ENCODE results near the gene SLC9C1. TPM values are rescaled to one million over a fixed set of nuclear protein-coding genes. Genes with fewer than 3 reads are reported as not detected.

Gene SLC9C1
- total RNA-seq (2014; rRNA removed) (not detected in 2 replicates), Bru-seq, nascent RNA (percentile 7 among the genes with signal in this experiment), BruChase-seq, experiment 1, labeled RNA remaining after a 6-hour chase (percentile 4 among the genes with signal in this experiment), BruChase-seq, experiment 2, labeled RNA remaining after a 2-hour chase (percentile 7 among the genes with signal in this experiment)
- long read RNA-seq, result 0 reads

GRCh38 chr3:112293368-112294321, at the start of gene SLC9C1:
TSS of gene SLC9C1 (minus strand) at chr3:112294216. CDS start at chr3:112286791, 7,425 bp downstream.
- H2AFZ ChIP-seq (ENCODE audit: low read length), result peak within 1 kb of the TSS; percentile 77
- POLR2A ChIA-PET (ENCODE audit: unreplicated experiment), result no interaction called here
- H3K27me3 ChIP-seq (ENCODE audit: low read length), result peaks cover 15% of the 10 kb centered on the region; the same call in 1 of the 2 replicates
- no peaks in the 10 kb centered on the region for H3K4me1 ChIP-seq (ENCODE audit: insufficient read depth, low read length)
- H3K4me2 ChIP-seq (ENCODE audit: low read length), result peak within 1 kb of the TSS; percentile 72
- peak within 1 kb of the TSS; percentile 61 for H3K4me3 ChIP-seq (ENCODE audit: low read length)
- H3K27ac ChIP-seq (ENCODE audit: low read length), result no peak within 1 kb of the TSS
- BruUV-seq (replicated peaks), result no TSS peak
- H3K9ac ChIP-seq (ENCODE audit: low read length), result no peak within 1 kb of the TSS
- no peaks in the 10 kb centered on the region for H3K36me3 ChIP-seq (ENCODE audit: low read depth, low read length)
- no peaks in the 10 kb centered on the region for H3K9me2 ChIP-seq (replicated peaks; ENCODE audit: low read length)
- peak; percentile 82 for DNase-seq
- intact Hi-C loops (cut with micrococcal nuclease), result loop anchor here (1.0 kb wide), 5 partner anchors 144 to 238 kb away; no protein-coding TSS in a partner anchor
- H3K9me3 ChIP-seq (ENCODE audit: low read length), result no peaks in the 10 kb centered on the region
- no peaks in the 10 kb centered on the region for H4K20me1 ChIP-seq (ENCODE audit: low read length)
- ATAC-seq, result peak; percentile 88
- H3K79me2 ChIP-seq (ENCODE audit: low read length), result no peaks in the 10 kb centered on the region
- CTCF ChIA-PET, result interaction anchor here (0.6 to 2.5 kb wide), 13 partner anchors 10 to 1059 kb away, joined by 3 to 17 read pairs (median 4); no protein-coding TSS in a partner anchor
- H3F3A ChIP-seq (ENCODE audit: low read length, unreplicated experiment), result no peaks in the 10 kb centered on the region
- TF ChIP-seq CTCF (conservative IDR thresholded peaks at IDR 0.05; ENCODE audit: low read depth, low read length) (peak; percentile 82), EZH2phosphoT487 (IDR thresholded peaks at IDR 0.05; ENCODE audit: borderline replicate concordance, low read length) (no peak)

GRCh38 chr3:112341386-112341785, 47.4 kb upstream of the SLC9C1 start:
- H3K27ac ChIP-seq (ENCODE audit: low read length), result no peak overlapping the region
- no peak for DNase-seq
- POLR2A ChIA-PET (ENCODE audit: unreplicated experiment), result no interaction called here
- peaks cover 3% of the 10 kb centered on the region; the same call in 1 of the 2 replicates for H4K20me1 ChIP-seq (ENCODE audit: low read length)
- CTCF ChIA-PET, result no interaction called here
- no peaks in the 10 kb centered on the region for H3K9me2 ChIP-seq (replicated peaks; ENCODE audit: low read length)
- no peak overlapping the region for H3K4me2 ChIP-seq (ENCODE audit: low read length)
- no peak for TF ChIP-seq EZH2phosphoT487 (IDR thresholded peaks at IDR 0.05; ENCODE audit: borderline replicate concordance, low read length)
- no peaks in the 10 kb centered on the region for H3K79me2 ChIP-seq (ENCODE audit: low read length)
- H3K9me3 ChIP-seq (ENCODE audit: low read length), result no peaks in the 10 kb centered on the region
- H3K4me3 ChIP-seq (ENCODE audit: low read length), result no peak overlapping the region
- no peak overlapping the region for H2AFZ ChIP-seq (ENCODE audit: low read length)
- no peaks in the 10 kb centered on the region for H3F3A ChIP-seq (ENCODE audit: low read length, unreplicated experiment)
- no peak overlapping the region for H3K9ac ChIP-seq (ENCODE audit: low read length)
- H3K27me3 ChIP-seq (ENCODE audit: low read length), result peaks cover 88% of the 10 kb centered on the region
- BruUV-seq (replicated peaks), result no TSS peak
- no peaks in the 10 kb centered on the region for H3K4me1 ChIP-seq (ENCODE audit: insufficient read depth, low read length)
- no peaks in the 10 kb centered on the region for H3K36me3 ChIP-seq (ENCODE audit: low read depth, low read length)
- ATAC-seq, result no peak
- intact Hi-C loops (cut with micrococcal nuclease), result no loop called here

- no peak for DNase-seq
- H3K9me2 ChIP-seq (replicated peaks; ENCODE audit: low read length), result no peaks in the 10 kb centered on the region
- H3K36me3 ChIP-seq (ENCODE audit: low read depth, low read length), result no peaks in the 10 kb centered on the region
- H3K27ac ChIP-seq (ENCODE audit: low read length), result no peak overlapping the region
- ATAC-seq, result no peak
- H3K9ac ChIP-seq (ENCODE audit: low read length), result no peak overlapping the region
- H3K27me3 ChIP-seq (ENCODE audit: low read length), result peaks cover 90% of the 10 kb centered on the region
- H2AFZ ChIP-seq (ENCODE audit: low read length), result no peak overlapping the region
- CTCF ChIA-PET, result no interaction called here
- no peaks in the 10 kb centered on the region for H3F3A ChIP-seq (ENCODE audit: low read length, unreplicated experiment)
- intact Hi-C loops (cut with micrococcal nuclease), result no loop called here
- no peaks in the 10 kb centered on the region for H3K4me1 ChIP-seq (ENCODE audit: insufficient read depth, low read length)
- POLR2A ChIA-PET (ENCODE audit: unreplicated experiment), result no interaction called here
- no peaks in the 10 kb centered on the region for H3K9me3 ChIP-seq (ENCODE audit: low read length)
- no peak overlapping the region for H3K4me3 ChIP-seq (ENCODE audit: low read length)
- H3K79me2 ChIP-seq (ENCODE audit: low read length), result no peaks in the 10 kb centered on the region
- H3K4me2 ChIP-seq (ENCODE audit: low read length), result no peak overlapping the region
- no TSS peak for BruUV-seq (replicated peaks)
- TF ChIP-seq EZH2 (IDR thresholded peaks at IDR 0.05; ENCODE audit: low read length, unreplicated experiment) (no peak), EZH2phosphoT487 (IDR thresholded peaks at IDR 0.05; ENCODE audit: borderline replicate concordance, low read length) (no peak), CTCF (conservative IDR thresholded peaks at IDR 0.05; ENCODE audit: low read depth, low read length) (no peak)
- H4K20me1 ChIP-seq (ENCODE audit: low read length), result peaks cover 3% of the 10 kb centered on the region; the same call in 1 of the 2 replicates
Measured at GRCh38 chr3:112339609-112340008, 45.6 kb upstream of the SLC9C1 start.
